Activated naive CD4-positive, alpha-beta T cell treated with anti-CD3 and anti-CD28 coated beads, Interleukin-2, amount 50 U/mL, for 24 hours (primary cell): Measurements from ENCODE around the gene TMEFF1.
"Not testable (repeated sequence)": the region's sequence is repeated elsewhere in the genome, so short reads cannot be mapped to it uniquely, and the experiment has no call there.

Experiments
- H3K27ac Mint-ChIP-seq: one replicate; pipeline ENCODE4 v1.8.0; 2021; ENCODE audit warnings: mild to moderate bottlenecking, mixed read lengths
- H3K27me3 Mint-ChIP-seq: one replicate; pipeline ENCODE4 v1.8.0; 2021; ENCODE audit warnings: mixed read lengths
- H3K36me3 Mint-ChIP-seq: one replicate; pipeline ENCODE4 v1.8.0; 2021; ENCODE audit warnings: mixed read lengths
- H3K4me1 Mint-ChIP-seq: one replicate; pipeline ENCODE4 v1.8.0; 2021; ENCODE audit warnings: mixed read lengths
- H3K4me3 Mint-ChIP-seq: one replicate; pipeline ENCODE4 v1.8.0; 2021; ENCODE audit warnings: mild to moderate bottlenecking, mixed read lengths
- H3K9me3 Mint-ChIP-seq: one replicate; pipeline ENCODE4 v1.8.0; 2021; ENCODE audit warnings: mixed read lengths

TMEFF1 gene, protein sequence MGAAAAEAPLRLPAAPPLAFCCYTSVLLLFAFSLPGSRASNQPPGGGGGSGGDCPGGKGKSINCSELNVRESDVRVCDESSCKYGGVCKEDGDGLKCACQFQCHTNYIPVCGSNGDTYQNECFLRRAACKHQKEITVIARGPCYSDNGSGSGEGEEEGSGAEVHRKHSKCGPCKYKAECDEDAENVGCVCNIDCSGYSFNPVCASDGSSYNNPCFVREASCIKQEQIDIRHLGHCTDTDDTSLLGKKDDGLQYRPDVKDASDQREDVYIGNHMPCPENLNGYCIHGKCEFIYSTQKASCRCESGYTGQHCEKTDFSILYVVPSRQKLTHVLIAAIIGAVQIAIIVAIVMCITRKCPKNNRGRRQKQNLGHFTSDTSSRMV

GRCh38 chr9:100472788-100473275 is at the start of gene TMEFF1:
Gene TMEFF1 (plus strand): TSS chr9:100473149. CDS start chr9:100473545, 396 bp downstream.
- peaks cover 5% of the 10 kb centered on the region for H3K4me1 Mint-ChIP-seq
- H3K9me3 Mint-ChIP-seq = no peaks in the 10 kb centered on the region
- peaks cover 30% of the 10 kb centered on the region for H3K27me3 Mint-ChIP-seq
- no peak within 1 kb of the TSS for H3K27ac Mint-ChIP-seq
- H3K36me3 Mint-ChIP-seq = peaks cover 4% of the 10 kb centered on the region
- peak within 1 kb of the TSS; percentile 73 for H3K4me3 Mint-ChIP-seq

- no peaks in the 10 kb centered on the region for H3K27me3 Mint-ChIP-seq
These were observed 47.2 kb upstream of the TMEFF1 start for GRCh38 chr9:100425758-100426157.

GRCh38 chr9:100426189-100426529 is 46.8 kb upstream of the TMEFF1 start:
- peak overlapping the region; percentile 95 for H3K4me3 Mint-ChIP-seq
- peaks cover 2% of the 10 kb centered on the region for H3K36me3 Mint-ChIP-seq
- H3K27me3 Mint-ChIP-seq = no peaks in the 10 kb centered on the region
- H3K9me3 Mint-ChIP-seq = no peaks in the 10 kb centered on the region
- H3K27ac Mint-ChIP-seq = no peak overlapping the region
- peaks cover 43% of the 10 kb centered on the region for H3K4me1 Mint-ChIP-seq

More at GRCh38 chr9:100425758-100426157, 47.2 kb upstream of the TMEFF1 start:
- peak overlapping the region; percentile 10 for H3K27ac Mint-ChIP-seq
- no peaks in the 10 kb centered on the region for H3K9me3 Mint-ChIP-seq
- peaks cover 2% of the 10 kb centered on the region for H3K36me3 Mint-ChIP-seq
- H3K4me3 Mint-ChIP-seq = peak overlapping the region; percentile 95
- H3K4me1 Mint-ChIP-seq = peaks cover 42% of the 10 kb centered on the region

DNA sequence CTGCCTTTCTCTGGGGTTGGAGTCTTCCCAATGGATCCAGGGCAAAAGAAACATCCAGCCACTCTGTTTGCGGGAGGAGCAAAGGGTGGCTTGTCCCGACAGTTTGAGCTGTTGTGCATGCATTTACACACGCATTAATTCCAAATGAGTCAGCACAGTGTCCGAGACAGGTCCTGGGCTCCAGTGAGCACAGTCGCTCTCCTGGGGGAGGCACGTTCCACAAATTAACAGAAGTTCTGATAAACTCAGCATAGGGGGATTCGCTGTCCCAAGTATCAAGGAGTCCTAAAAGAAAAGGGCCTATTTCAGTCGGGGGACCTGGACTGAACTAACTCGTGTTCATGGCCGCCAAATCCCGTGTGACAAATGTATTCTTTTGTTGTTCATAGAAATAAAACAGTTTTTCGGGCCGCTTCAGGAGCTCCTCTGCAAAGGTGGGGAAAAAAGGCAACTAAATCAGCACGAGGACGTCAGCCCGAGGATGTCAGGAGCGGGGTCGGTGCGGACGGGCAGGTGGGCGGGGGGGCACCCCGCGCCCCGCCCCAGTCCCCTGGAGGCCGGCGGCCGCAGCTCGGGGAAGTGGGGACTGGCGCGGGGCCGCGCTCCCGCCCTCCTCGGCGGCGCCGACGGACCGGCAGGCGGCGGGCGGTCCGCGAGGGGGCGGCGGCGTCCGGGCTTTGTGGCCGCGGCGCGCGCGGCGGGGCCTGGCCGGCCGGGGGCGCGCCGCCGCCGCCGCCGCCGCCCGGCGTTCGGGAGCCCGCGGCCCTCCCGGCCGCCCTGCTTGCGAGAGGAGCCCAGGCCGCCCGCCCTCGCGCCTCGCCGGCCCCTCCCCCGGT is 46.2 kb upstream of the TMEFF1 start, which contains the start of gene MSANTD3:
Gene MSANTD3, plus strand, starts transcription at position 614 of the 836 bp plus-strand sequence. CDS start 14,796 bp downstream, outside the sequence.
- no peaks in the 10 kb centered on the region for H3K9me3 Mint-ChIP-seq
- peak within 1 kb of the TSS; percentile 95 for H3K27ac Mint-ChIP-seq
- H3K4me1 Mint-ChIP-seq = peaks cover 46% of the 10 kb centered on the region
- H3K27me3 Mint-ChIP-seq = no peaks in the 10 kb centered on the region
- peaks cover 2% of the 10 kb centered on the region for H3K36me3 Mint-ChIP-seq
- peak within 1 kb of the TSS; percentile 95 for H3K4me3 Mint-ChIP-seq

DNA sequence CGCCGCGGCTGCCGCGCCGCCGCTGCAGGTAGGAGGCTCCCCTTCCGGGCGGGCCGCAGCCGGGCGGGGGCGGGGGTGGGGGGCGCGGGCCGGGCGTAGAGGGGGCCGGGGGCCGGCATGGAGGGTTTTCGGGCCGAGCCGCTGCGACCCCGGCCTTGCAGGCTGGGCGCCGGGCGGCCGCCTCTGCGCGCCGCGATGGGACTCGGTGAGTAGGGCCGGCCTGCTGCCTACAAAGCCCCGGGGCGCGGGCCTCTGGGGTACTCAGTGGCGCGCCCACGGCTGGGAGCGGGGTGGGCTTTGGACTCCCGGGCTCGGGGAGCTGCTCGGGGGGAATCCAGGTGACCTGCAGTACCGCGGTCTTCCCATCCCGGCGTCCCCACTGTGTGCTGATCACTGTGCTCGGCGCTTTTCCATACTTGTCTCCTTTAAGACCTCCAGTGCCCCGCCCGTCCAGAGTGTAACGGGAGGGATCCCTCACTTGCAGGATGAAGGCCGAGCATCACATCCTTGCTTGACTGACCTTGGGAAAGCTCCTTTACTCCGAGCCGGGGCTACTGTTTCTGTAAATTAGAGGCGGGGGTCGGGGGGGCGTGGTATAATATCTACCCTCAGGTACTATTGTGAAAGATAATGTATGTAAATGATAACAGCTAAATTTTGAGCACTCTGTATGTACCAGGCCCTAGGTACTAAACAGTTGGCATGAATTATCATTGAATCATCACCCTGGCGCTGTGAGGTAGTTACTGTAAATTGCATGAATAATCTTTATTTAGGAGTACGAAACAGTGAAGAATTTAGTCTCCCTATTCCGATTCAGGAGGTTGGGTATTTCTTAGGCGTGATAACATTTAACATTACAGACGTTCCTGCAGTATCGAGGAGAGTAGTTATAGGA is 45.3 kb upstream of the TMEFF1 start:
- Mint-ChIP-seq H3K4me1 (peaks cover 47% of the 10 kb centered on the region), H3K36me3 (peaks cover 2% of the 10 kb centered on the region), H3K4me3 (peak overlapping the region; percentile 80), H3K27me3 (no peaks in the 10 kb centered on the region), H3K9me3 (no peaks in the 10 kb centered on the region), H3K27ac (peak overlapping the region; percentile 3)

DNA sequence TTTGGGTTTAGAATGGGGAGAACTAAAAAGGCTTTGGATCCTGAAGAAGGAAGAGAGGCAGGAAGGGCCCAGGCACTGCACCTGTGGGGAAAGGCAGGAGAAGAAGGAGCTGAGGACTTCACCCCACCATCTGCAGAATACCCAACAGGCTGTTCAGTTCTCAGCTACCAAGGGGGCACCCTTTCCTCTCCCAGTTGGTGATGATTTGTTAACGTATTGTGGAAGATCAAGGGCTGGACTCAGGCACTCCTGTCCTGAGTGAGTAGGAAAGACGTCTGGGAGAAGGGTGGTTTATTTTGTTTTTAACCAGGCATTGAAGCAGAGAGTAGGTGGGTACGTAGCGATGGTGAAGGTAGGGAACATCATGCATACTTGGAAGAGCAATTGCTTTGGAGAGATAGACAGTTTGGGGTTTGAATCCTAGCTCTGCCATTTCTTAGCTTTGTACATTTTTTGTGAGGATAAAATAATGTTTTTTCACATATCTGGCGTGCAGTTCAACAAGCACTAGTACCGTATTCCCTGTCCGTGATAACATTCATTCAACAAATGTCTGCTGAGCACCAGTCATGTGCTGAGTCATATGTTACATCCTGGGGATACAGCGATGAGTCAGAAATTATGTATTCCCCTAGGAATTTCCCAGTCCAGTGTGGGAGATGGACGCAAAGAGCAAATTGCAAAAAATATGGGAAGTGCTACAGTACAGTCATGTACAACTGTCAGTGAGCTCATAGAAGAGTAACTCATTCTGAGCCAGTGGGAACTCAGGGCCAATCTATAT is 43.9 kb upstream of the TMEFF1 start:
- Mint-ChIP-seq H3K4me1 (peaks cover 47% of the 10 kb centered on the region), H3K36me3 (peaks cover 2% of the 10 kb centered on the region), H3K27ac (no peak overlapping the region), H3K27me3 (no peaks in the 10 kb centered on the region), H3K9me3 (no peaks in the 10 kb centered on the region), H3K4me3 (no peak overlapping the region)

DNA sequence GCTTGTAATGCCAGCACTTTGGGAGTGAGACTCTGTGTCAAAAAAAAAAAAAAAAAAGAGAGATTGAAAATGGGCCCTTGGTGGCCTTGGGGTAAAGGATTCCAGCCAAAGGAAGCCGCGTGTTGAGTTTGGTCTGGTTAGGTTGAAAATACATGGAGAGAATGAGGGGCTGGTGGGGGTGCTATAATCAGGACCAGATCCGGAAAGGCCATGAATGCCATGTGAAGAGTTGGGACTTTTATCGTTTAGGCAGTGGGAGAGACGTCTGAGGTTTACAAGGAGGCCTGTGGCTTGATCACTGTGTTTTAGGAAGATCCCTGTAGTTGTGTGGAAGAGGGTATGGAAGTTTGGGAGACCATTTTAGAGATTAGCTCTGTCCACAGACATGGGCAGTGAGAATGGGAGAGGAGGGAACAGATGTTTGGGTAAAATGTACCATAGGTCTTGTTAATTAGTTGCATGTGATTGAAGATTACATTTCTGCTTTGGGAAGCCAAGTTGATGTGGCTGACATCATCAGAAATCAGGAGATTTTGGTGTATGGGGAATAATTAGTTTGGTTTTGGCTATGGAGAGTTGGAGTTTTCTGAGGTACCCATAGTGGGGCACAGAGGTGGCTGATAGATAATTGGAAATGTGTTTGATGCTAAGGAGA is 42.5 kb upstream of the TMEFF1 start:
- Mint-ChIP-seq H3K4me1 (peaks cover 47% of the 10 kb centered on the region), H3K27ac (no peak overlapping the region), H3K4me3 (no peak overlapping the region), H3K36me3 (peaks cover 2% of the 10 kb centered on the region), H3K27me3 (no peaks in the 10 kb centered on the region), H3K9me3 (no peaks in the 10 kb centered on the region)

DNA sequence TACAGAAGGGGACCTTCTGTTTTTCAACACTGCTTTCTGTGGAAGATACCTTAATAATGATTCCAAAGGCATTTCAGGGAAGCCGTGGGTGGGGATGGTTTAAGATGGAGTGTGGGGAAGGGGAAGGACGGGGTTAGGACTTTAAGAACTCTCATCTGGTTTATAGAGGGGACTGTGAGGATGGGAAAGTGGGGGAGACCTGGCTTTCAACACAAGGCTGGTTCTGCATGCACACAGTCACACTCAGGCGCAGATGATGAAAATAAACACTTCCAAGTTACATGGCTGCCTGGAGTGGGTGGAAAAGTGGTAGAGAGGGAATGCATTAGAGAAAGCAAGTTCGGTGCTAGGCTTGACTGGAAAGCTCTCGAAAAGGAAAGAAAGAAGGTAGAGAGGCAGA is 41.1 kb upstream of the TMEFF1 start:
- Mint-ChIP-seq H3K4me1 (peaks cover 34% of the 10 kb centered on the region), H3K4me3 (no peak overlapping the region), H3K36me3 (peaks cover 2% of the 10 kb centered on the region), H3K9me3 (no peaks in the 10 kb centered on the region), H3K27ac (no peak overlapping the region), H3K27me3 (no peaks in the 10 kb centered on the region)

GRCh38 chr9:100432736-100433135 is 40.2 kb upstream of the TMEFF1 start:
- H3K4me3 Mint-ChIP-seq = no peak overlapping the region
- H3K36me3 Mint-ChIP-seq = peaks cover 2% of the 10 kb centered on the region
- peaks cover 31% of the 10 kb centered on the region for H3K4me1 Mint-ChIP-seq
- H3K27me3 Mint-ChIP-seq = no peaks in the 10 kb centered on the region
- no peaks in the 10 kb centered on the region for H3K9me3 Mint-ChIP-seq
- H3K27ac Mint-ChIP-seq = no peak overlapping the region

- Mint-ChIP-seq H3K9me3 (no peaks in the 10 kb centered on the region), H3K4me3 (no peak overlapping the region), H3K36me3 (no peaks in the 10 kb centered on the region), H3K27me3 (no peaks in the 10 kb centered on the region), H3K4me1 (peaks cover 6% of the 10 kb centered on the region), H3K27ac (no peak overlapping the region)
These were observed 36.4 kb upstream of the TMEFF1 start for GRCh38 chr9:100436571-100436970.

- Mint-ChIP-seq H3K36me3 (peaks cover 2% of the 10 kb centered on the region), H3K4me1 (peaks cover 3% of the 10 kb centered on the region), H3K4me3 (no peak overlapping the region), H3K27ac (no peak overlapping the region), H3K9me3 (no peaks in the 10 kb centered on the region), H3K27me3 (no peaks in the 10 kb centered on the region)
These were observed 34.8 kb upstream of the TMEFF1 start for GRCh38 chr9:100437860-100438805.

DNA sequence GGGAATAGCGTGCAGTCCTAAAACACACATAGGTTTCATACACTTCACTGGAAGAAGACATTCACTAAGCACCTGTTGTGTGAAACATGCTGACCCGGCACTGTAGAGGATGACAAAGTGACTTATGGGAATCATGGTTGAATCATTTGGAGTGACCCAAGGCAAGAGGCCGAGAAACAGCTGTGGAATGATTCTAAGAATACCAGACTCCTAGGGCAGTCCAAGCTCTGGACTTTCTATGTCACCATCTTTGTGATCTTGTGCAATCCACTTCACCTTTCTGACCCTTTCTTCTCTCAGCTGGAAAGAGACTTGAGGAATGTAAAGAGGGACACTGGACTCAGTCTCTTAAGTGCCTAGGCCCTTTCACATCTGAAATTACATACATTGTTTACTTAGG is 32.9 kb upstream of the TMEFF1 start:
- Mint-ChIP-seq H3K9me3 (no peaks in the 10 kb centered on the region), H3K4me1 (peaks cover 7% of the 10 kb centered on the region), H3K4me3 (no peak overlapping the region), H3K27ac (no peak overlapping the region), H3K27me3 (no peaks in the 10 kb centered on the region), H3K36me3 (peaks cover 6% of the 10 kb centered on the region)

- H3K36me3 Mint-ChIP-seq, H3K4me1 Mint-ChIP-seq, H3K9me3 Mint-ChIP-seq, H3K27me3 Mint-ChIP-seq, H3K4me3 Mint-ChIP-seq, H3K27ac Mint-ChIP-seq: not testable (repeated sequence)
These were observed 32.5 kb upstream of the TMEFF1 start for GRCh38 chr9:100440487-100440886.
